ENCODE data around the gene CCDC88A. TPM values are rescaled to one million over a fixed set of nuclear protein-coding genes. Genes with fewer than 3 reads are reported as not detected.
A peak's percentile ranks its signal among the peaks of the same experiment; 100 is the strongest.
"Not testable (repeated sequence)": the region's sequence is repeated elsewhere in the genome, so short reads cannot be mapped to it uniquely, and the experiment has no call there.

Gene CCDC88A, protein sequence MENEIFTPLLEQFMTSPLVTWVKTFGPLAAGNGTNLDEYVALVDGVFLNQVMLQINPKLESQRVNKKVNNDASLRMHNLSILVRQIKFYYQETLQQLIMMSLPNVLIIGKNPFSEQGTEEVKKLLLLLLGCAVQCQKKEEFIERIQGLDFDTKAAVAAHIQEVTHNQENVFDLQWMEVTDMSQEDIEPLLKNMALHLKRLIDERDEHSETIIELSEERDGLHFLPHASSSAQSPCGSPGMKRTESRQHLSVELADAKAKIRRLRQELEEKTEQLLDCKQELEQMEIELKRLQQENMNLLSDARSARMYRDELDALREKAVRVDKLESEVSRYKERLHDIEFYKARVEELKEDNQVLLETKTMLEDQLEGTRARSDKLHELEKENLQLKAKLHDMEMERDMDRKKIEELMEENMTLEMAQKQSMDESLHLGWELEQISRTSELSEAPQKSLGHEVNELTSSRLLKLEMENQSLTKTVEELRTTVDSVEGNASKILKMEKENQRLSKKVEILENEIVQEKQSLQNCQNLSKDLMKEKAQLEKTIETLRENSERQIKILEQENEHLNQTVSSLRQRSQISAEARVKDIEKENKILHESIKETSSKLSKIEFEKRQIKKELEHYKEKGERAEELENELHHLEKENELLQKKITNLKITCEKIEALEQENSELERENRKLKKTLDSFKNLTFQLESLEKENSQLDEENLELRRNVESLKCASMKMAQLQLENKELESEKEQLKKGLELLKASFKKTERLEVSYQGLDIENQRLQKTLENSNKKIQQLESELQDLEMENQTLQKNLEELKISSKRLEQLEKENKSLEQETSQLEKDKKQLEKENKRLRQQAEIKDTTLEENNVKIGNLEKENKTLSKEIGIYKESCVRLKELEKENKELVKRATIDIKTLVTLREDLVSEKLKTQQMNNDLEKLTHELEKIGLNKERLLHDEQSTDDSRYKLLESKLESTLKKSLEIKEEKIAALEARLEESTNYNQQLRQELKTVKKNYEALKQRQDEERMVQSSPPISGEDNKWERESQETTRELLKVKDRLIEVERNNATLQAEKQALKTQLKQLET (N-terminal part only)
- polyA plus RNA-seq, result 4.8 TPM

DNA sequence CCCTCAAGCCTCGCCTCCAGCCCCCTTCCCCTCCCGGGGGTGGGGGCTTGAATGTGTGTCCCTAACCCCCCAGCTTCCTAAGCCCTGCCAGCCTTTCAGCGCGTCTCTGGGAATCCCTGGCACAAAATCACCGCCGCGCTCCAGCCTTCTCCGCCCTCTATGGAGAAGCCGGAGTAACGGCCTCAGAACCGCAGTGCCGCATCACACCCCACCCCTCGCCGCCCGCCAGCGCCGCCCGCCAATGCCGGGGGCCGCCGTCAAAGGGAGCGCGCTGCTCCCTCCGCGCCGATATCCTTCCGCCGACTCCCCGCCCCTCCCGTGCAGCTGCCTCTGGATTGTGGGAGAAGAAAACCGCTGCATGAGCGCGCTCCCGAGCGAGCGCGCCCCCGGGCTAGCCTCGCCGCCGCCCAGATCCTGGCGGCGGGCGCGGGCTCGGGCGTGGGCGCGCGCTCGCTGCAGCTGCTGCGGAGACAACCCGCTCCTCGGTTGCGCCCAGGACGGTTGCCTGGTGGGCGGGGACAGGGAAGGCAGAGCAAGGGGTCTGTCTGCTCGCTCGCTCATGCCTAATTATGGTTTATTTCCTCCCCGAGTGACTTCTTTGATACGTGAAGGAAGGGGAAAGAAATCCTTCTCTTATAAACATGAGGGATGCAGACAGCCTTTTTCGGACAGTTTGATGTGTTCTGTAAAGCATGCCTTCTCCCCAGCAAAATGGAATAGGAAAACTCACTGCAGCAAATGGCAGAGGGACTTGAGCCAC lies at the start of gene CCDC88A:
TSS of gene CCDC88A (minus strand) at position 178 of the 760 bp plus-strand sequence. CDS start 777 bp downstream, outside the sequence.
- Mint-ChIP-seq H3K27me3 (peaks cover 4% of the 10 kb centered on the region), H3K9me3 (no peaks in the 10 kb centered on the region), H3K27ac (peak within 1 kb of the TSS; percentile 77 to 97 (median 86)), H3K36me3 (no peaks in the 10 kb centered on the region), H3K4me1 (peaks cover 18 to 39% (median 27%) of the 10 kb centered on the region in 3 donors), H3K4me3 (peak within 1 kb of the TSS; percentile 85 to 98 (median 95))

DNA sequence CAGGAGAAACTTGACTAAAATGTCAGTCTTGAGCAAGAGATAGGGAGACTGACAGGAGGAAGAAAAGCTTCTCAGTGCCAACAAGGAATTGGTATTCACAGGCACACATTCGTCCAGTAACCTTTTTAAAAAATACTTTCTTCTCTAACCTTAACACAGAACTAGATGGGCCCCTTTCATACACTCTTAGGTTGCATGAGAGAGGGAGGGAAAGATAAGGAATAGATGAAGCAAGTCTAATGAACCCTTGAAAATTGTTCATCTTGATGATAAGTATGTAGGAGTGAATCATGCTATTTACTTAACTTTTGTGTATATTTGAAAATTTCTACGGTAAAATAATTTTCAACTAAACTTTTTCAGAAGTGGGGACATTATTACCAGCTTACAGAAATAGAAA lies 42.0 kb upstream of the CCDC88A start:
- no peaks in the 10 kb centered on the region for H3K36me3 Mint-ChIP-seq
- H3K4me1 Mint-ChIP-seq, result no peaks in the 10 kb centered on the region
- H3K27me3 Mint-ChIP-seq, result peaks cover 10% of the 10 kb centered on the region
- H3K4me3 Mint-ChIP-seq, result no peak overlapping the region
- H3K27ac Mint-ChIP-seq, result no peak overlapping the region
- peaks cover 0 to 6% (median 2%) of the 10 kb centered on the region in 3 donors for H3K9me3 Mint-ChIP-seq

DNA sequence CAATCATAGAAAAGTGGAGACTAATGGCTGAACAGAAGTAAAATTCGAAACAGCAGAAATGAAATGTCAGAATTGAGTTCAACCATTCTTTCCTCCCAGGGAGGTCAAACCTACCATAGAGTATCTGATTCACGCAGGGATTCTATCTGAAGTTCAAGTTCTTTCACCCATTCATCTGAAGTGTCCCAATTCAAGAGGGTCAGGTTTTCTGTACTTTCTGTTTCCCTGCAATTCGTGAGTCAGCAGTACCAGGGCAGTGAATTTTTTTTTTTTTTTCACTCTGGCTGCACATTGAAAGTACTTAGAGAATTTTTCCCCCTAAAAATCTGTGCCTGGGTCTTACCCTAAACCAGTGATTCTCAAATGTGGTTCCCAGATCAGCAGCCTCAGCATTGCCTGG lies 40.9 kb upstream of the CCDC88A start:
- no peak overlapping the region for H3K4me3 Mint-ChIP-seq
- no peak overlapping the region for H3K27ac Mint-ChIP-seq
- H3K9me3 Mint-ChIP-seq, result peaks cover 0 to 2% (median 0%) of the 10 kb centered on the region in 3 donors
- no peaks in the 10 kb centered on the region for H3K4me1 Mint-ChIP-seq
- H3K36me3 Mint-ChIP-seq, result no peaks in the 10 kb centered on the region
- peaks cover 8% of the 10 kb centered on the region for H3K27me3 Mint-ChIP-seq

DNA sequence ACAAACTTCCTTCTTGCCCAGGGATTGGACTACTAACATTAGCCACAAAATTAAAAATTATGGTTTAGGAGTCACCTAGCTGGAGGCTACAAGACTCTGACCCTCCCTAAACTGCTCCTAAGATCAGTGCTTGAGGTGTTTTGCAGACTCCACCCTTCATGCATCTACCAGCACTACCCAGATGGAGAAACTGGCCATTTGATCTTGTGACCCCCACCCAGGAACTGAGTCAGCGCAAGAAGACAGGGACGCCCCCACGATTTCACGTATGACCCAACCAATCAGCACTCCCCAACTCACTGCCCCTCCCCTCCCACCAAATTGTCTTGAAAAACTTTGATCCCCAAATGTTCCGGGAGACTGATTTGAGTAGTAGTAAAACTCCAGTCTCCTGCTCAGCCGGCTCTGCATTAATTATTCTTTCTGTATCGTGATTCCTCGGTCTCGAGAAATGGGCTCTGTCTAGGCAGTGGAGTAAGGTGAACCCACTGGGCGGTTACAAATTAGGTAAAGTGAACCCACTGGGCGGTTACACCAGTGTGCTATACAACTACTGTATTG lies 40.1 kb upstream of the CCDC88A start:
- Mint-ChIP-seq H3K9me3 (peaks cover 0 to 2% (median 0%) of the 10 kb centered on the region in 3 donors), H3K27me3 (peaks cover 8% of the 10 kb centered on the region), H3K27ac (no peak overlapping the region), H3K36me3 (no peaks in the 10 kb centered on the region), H3K4me1 (no peaks in the 10 kb centered on the region), H3K4me3 (no peak overlapping the region)

DNA sequence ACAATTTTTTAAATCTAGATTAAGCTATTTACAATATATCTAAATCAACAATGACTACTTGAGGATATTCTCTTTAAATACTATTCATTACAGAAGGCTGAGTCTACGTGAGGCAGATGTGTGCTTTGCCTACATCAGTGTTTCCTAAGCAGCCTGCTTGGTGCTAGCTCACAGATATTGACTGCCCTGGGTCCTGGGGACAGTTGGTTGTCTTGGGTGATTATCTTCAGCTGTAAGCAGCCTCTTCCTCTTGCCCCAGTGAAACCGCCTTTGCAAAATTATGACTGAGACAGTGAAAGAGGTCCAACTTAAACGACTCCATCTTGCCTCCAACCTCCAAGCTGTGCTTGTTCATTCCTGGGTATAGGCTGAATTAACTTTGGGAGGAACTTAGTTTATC lies 39.6 kb upstream of the CCDC88A start:
- H3K27me3 Mint-ChIP-seq, result peaks cover 8% of the 10 kb centered on the region
- no peak overlapping the region for H3K27ac Mint-ChIP-seq
- H3K4me1 Mint-ChIP-seq, result no peaks in the 10 kb centered on the region
- peak overlapping the region in 1 of 4 donors; percentile 5 for H3K4me3 Mint-ChIP-seq
- H3K9me3 Mint-ChIP-seq, result peaks cover 0 to 2% (median 0%) of the 10 kb centered on the region in 3 donors
- no peaks in the 10 kb centered on the region for H3K36me3 Mint-ChIP-seq

DNA sequence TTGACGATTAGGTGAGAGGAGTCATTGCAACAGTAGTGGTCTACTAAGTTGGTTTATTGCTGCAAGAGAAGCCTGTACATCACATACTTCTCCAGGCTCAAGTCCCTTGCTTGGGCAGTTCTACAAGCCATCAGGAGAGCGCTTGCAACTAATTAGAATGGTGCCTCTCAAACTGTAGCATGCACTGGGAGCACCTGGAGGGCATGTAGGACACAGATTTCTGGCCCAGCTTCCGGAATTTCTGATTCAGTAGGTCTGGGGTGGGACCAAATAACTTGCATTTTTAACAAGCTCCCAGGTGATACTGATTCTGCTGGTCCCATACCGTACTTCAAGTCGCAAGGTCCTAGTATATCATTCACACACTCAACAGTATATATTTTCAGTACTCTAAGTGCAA lies 34.5 kb upstream of the CCDC88A start:
- Mint-ChIP-seq H3K9me3 (peaks cover 0 to 2% (median 0%) of the 10 kb centered on the region in 3 donors), H3K4me1 (no peaks in the 10 kb centered on the region), H3K4me3 (no peak overlapping the region), H3K27ac (no peak overlapping the region), H3K27me3 (no peaks in the 10 kb centered on the region), H3K36me3 (no peaks in the 10 kb centered on the region)

DNA sequence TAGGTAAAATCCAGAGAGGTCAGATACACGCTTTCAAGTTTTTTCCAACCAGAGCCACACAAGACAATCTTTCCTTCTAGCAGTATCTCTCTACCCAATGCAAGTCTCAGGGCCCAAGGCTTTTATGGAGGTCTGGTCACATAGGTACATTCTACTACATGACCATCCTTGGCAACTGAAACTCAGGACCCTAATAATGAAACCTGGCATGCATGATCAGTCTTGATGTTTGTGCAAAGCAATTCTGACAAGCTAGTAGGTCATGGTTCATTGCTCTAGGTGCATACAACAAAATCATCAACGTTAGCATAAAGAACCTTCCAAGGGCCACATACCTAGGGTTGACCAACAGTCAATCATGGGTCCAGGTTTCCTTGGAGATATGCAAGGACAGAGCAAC lies 33.2 kb upstream of the CCDC88A start:
- Mint-ChIP-seq H3K4me3 (no peak overlapping the region), H3K36me3 (no peaks in the 10 kb centered on the region), H3K4me1 (no peaks in the 10 kb centered on the region), H3K27me3 (no peaks in the 10 kb centered on the region), H3K27ac (no peak overlapping the region), H3K9me3 (no peaks in the 10 kb centered on the region)

DNA sequence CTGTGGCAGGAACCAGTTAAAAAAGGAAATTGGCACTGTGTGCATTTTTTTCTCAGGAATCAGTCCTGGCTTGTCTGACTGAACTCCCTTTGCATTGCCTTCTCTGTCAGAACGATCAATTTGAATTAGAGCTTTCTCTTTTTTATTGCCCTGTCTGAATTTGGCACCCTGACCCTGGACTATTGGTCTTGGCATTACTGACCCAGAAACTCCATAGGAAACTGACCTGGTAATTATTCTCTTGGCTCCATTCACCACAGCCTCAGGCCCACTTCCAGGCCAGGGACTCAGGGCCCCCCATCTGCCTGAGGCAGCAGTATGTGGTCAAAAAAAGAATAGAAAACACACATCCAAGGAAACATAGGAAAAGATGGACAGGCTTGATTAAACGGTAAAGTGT lies 32.0 kb upstream of the CCDC88A start:
- H3K9me3 Mint-ChIP-seq, result no peaks in the 10 kb centered on the region
- no peak overlapping the region for H3K4me3 Mint-ChIP-seq
- no peaks in the 10 kb centered on the region for H3K27me3 Mint-ChIP-seq
- H3K36me3 Mint-ChIP-seq, result no peaks in the 10 kb centered on the region
- H3K4me1 Mint-ChIP-seq, result no peaks in the 10 kb centered on the region
- H3K27ac Mint-ChIP-seq, result no peak overlapping the region

DNA sequence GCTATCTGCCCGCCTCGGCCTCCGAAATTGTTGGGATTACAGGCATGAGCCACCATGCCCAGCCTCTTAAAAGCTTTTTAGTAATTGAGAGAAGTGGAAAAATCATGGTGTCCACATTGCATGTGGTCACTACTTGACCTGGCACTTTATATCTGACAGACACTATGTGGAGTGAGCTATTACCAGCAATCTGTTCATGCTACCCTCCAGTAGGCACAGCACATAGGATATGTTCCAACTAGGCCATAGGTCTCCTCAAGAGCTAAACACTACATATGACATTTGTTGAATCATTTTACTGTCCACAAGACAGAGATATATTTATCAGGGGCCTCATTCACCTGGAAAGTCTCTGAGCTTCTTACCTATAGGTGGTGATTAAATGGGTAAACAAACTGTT lies 30.4 kb upstream of the CCDC88A start:
- not testable (repeated sequence) for H3K36me3 Mint-ChIP-seq, H3K9me3 Mint-ChIP-seq, H3K4me3 Mint-ChIP-seq, H3K27me3 Mint-ChIP-seq, H3K4me1 Mint-ChIP-seq, H3K27ac Mint-ChIP-seq

DNA sequence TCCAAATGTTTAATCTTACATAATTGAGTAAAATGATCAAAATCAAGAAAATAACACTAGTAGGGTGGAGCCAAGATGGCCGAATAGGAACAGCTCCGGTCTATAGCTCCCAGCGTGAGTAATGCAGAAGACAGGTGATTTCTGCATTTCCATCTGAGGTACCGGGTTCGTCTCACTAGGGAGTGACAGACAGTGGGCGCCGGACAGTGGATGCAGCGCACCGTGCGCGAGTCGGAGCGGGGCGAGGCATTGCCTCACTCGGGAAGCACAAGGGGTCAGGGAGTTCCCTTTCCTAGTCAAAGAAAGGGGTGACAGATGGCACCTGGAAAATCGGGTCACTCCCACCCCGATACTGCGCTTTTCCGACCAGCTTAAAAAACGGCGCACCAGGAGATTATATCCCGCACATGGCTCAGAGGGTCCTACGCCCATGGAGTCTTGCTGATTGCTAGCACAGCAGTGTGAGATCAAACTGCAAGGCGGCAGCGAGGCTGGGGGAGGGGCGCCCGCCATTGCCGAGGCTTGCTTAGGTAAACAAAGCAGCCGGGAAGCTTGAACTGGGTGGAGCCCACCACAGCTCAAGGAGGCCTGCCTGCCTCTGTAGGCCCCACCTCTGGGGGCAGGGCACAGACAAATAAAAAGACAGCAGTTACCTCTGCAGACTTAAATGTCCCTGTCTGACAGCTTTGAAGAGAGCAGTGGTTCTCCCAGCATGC lies 22.5 kb upstream of the CCDC88A start:
- H3K4me3 Mint-ChIP-seq, H3K27ac Mint-ChIP-seq: not testable (repeated sequence)
- peaks cover 10% of the 10 kb centered on the region for H3K27me3 Mint-ChIP-seq

DNA sequence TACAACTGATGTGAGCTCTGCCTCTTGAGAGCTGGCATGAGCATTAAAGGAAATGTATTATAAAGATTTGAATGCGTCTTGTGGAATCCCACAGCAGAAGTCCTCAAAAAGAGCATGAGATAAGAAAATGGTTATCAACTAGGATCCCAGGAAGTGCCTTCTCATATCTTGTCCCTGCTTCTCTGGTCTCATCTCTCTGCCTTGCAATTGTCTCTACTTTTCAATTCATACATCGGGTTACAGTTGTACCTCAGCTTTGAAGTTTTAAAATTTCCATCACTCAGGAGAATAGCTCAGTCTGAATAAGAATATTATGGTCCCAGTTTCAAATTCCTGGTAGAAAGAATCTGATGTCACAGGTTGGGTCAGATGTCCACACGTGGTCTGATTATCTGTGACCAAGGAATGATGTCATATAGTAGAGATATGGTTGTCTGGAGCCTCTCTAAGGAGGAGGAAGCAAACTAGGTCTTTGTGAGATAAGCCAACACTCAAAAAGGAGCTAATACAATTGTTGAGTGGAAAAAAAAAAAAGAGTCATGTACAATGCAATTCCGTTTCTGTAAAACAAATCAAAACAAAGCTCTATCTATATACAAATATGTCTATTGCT lies 21.7 kb upstream of the CCDC88A start:
- Mint-ChIP-seq H3K27ac (no peak overlapping the region), H3K9me3 (peaks cover 0 to 4% (median 0%) of the 10 kb centered on the region in 3 donors), H3K36me3 (no peaks in the 10 kb centered on the region), H3K4me1 (peaks cover 0 to 1% (median 0%) of the 10 kb centered on the region in 3 donors), H3K4me3 (no peak overlapping the region), H3K27me3 (peaks cover 10% of the 10 kb centered on the region)

More for the DNA sequence above, 22.5 kb upstream of the CCDC88A start:
- H3K36me3 Mint-ChIP-seq, H3K4me1 Mint-ChIP-seq, H3K9me3 Mint-ChIP-seq: not testable (repeated sequence)

DNA sequence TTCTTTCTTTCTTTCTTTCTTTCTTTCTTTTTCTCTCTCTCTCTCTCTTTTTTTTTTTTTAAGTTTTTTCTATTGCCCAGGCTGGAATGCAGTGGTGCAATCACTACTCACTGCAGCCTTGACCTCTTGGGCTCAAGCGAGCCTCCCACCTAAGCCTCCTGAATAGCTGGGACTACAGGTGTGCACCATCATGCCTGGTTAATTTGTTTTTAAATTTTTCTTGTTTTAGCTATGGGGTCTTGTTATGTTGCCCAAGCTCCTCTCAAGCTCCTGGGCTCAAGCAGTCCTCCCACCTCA lies 19.4 kb upstream of the CCDC88A start:
- H3K4me3 Mint-ChIP-seq, result no peak overlapping the region
- H3K36me3 Mint-ChIP-seq, result no peaks in the 10 kb centered on the region
- no peaks in the 10 kb centered on the region for H3K4me1 Mint-ChIP-seq
- peaks cover 0 to 3% (median 0%) of the 10 kb centered on the region in 3 donors for H3K9me3 Mint-ChIP-seq
- peaks cover 7% of the 10 kb centered on the region for H3K27me3 Mint-ChIP-seq
- H3K27ac Mint-ChIP-seq, result no peak overlapping the region

DNA sequence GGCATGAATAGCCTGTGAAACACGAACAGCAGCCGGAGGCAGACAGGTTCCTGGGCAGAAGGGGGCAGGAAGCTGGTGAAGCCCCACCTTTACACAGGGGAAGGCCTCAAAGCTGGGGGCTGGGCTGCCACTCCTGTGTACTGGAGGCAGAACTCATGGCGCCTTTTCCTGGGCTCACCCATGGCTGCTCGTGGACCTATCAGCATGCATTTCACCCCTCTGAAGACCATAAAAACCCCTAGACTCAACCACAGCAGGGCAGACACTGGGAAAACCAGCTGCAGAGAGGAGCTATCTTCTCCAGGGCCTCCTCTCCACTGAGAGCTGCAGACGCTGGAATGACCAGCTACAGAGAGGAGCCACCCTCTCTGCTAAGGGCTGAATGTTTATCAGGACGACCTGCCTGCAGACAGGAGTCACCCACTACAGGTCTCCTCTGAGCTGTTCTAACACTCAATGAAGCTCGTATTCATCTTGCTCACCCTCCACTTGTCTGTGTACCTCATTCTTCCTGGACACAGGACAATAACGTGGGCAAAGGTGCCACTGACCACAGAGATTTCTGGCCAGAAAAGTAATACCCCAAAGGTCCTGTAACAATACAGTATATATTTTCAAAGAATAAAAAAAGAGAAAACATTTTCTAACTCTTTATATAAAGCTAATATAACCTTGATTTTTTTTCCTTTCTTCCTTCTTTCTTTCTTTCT lies 18.9 kb upstream of the CCDC88A start:
- H3K9me3 Mint-ChIP-seq, result peaks cover 0 to 3% (median 0%) of the 10 kb centered on the region in 3 donors
- no peak overlapping the region for H3K27ac Mint-ChIP-seq
- no peaks in the 10 kb centered on the region for H3K36me3 Mint-ChIP-seq
- peaks cover 10% of the 10 kb centered on the region for H3K27me3 Mint-ChIP-seq
- H3K4me3 Mint-ChIP-seq, result no peak overlapping the region
- no peaks in the 10 kb centered on the region for H3K4me1 Mint-ChIP-seq
